K562 (cell line): ENCODE data around the gene FAM171A2. TPM values are rescaled to one million over a fixed set of nuclear protein-coding genes. Genes with fewer than 3 reads are reported as not detected.

Source experiments
- ATAC-seq: fragments of 200-7000 bp; cut with Tn5 transposase; 3 replicates; pipeline ENCODE4 v1.9.1; 2020; ENCODE audit warnings: moderate library complexity
- BruUV-seq: library from RNA; stranded (reverse); fragments of 400-500 nt; replicated peaks from 2 replicates; lab custom pipeline; 2021; lab: Mats Ljungman, UMichigan
- CTCF ChIA-PET: fragments of 300-600 bp; formaldehyde crosslinking; extraction: SDS; loops from one replicate; lab custom pipeline; 2021; ENCODE audit warnings: low intra/inter-chr PET ratio; lab: Yijun Ruan, JAX
- POLR2A ChIA-PET: fragments of 300-600, 350-650 bp; sonication (Branson Sonifier 250); formaldehyde crosslinking; extraction: SDS; loops from one replicate; lab custom pipeline; 2021; ENCODE audit warnings: antibody characterized with exemption, inconsistent platforms; lab: Yijun Ruan, JAX
- DNase-seq, 4 experiments: peaks; one replicate each; pipeline versions ENCODE4 v3.0.0 to v3.0.0-alpha.2; 2011 to 2018; ENCODE audit warnings: low spot score in 3 of 4, mixed read lengths in 3 of 4; ENCODE audit errors: extremely low read depth in 1 of 4
- FAIRE-seq: peaks from 2 replicates; lab custom pipeline; 2011; peaks lifted over from hg19 to GRCh38; lab: Jason Lieb, UNC
- H2AFZ ChIP-seq: 2 replicates; pipeline ENCODE4 v1.6.0; 2011; ENCODE audit warnings: low read depth, low read length, control low read depth, inconsistent platforms
- H3K27ac ChIP-seq: fragments of 200-600 bp; 3 replicates; pipeline ENCODE4 v1.8.0; 2011; ENCODE audit warnings: low read depth, mild to moderate bottlenecking, control low read depth, inconsistent platforms, low read length, moderate library complexity, mixed read lengths; ENCODE audit errors: extremely low read depth
- H3K27me3 ChIP-seq, 2 experiments: fragments of 300-600 bp in 1 of 2; 2 replicates in 1 of 2; 3 replicates in 1 of 2; pipeline versions ENCODE4 v1.6.0 to v1.8.0; 2011; ENCODE audit warnings: inconsistent platforms in 2 of 2, low read length in 2 of 2, mild to moderate bottlenecking in 1 of 2, mixed read lengths in 1 of 2, moderate library complexity in 1 of 2; ENCODE audit not compliant: control insufficient read depth in 2 of 2, insufficient read depth in 2 of 2
- H3K36me3 ChIP-seq: fragments of 300-600 bp; 3 replicates; pipeline ENCODE4 v1.8.0; 2011; ENCODE audit warnings: mild to moderate bottlenecking, low read length, inconsistent platforms; ENCODE audit not compliant: control insufficient read depth, insufficient read depth
- H3K4me1 ChIP-seq, 2 experiments: fragments of 200-600 bp in 1 of 2; replicated peaks in 1 of 2; 2 replicates in 1 of 2; 3 replicates in 1 of 2; pipeline versions ENCODE4 v1.5.1 to v1.8.0; 2011; ENCODE audit warnings: inconsistent platforms in 2 of 2, low read length in 2 of 2, mild to moderate bottlenecking in 1 of 2, mixed read lengths in 1 of 2, moderate library complexity in 1 of 2; ENCODE audit not compliant: control insufficient read depth in 2 of 2, insufficient read depth in 2 of 2
- H3K4me2 ChIP-seq: 2 replicates; pipeline ENCODE4 v1.6.1; 2011; ENCODE audit warnings: low read length, control low read depth, inconsistent platforms, mixed read lengths; ENCODE audit not compliant: insufficient read depth
- H3K4me3 ChIP-seq: fragments of 200-600 bp; sonication (generic), shearing (Covaris generic); 2 replicates; pipeline ENCODE4 v1.5.1; 2016; ENCODE audit warnings: control low read depth, inconsistent platforms
- H3K79me2 ChIP-seq: fragments of 200-600 bp; 3 replicates; pipeline ENCODE4 v1.8.0; 2011; ENCODE audit warnings: low read length, inconsistent platforms; ENCODE audit not compliant: control insufficient read depth, insufficient read depth
- H3K9ac ChIP-seq, 2 experiments: 2 replicates each; pipeline versions ENCODE4 v1.6.0 to v1.6.1; 2011; ENCODE audit warnings: low read depth in 2 of 2, low read length in 2 of 2, control low read depth in 1 of 2, inconsistent platforms in 1 of 2, mild to moderate bottlenecking in 1 of 2, mixed read lengths in 1 of 2; ENCODE audit not compliant: insufficient read depth in 1 of 2
- H3K9me1 ChIP-seq: one replicate; pipeline ENCODE4 v1.6.0; 2011; ENCODE audit warnings: inconsistent platforms, mild to moderate bottlenecking, low read length, moderate library complexity; ENCODE audit not compliant: control insufficient read depth, insufficient read depth
- H3K9me3 ChIP-seq: replicated peaks from 2 replicates; pipeline ENCODE4 v1.5.1; 2011; ENCODE audit warnings: low read depth, low read length, inconsistent platforms; ENCODE audit not compliant: control insufficient read depth, insufficient read depth
- H4K20me1 ChIP-seq: replicated peaks from 2 replicates; pipeline ENCODE4 v1.6.1; 2011; ENCODE audit warnings: low read length, inconsistent platforms, mixed read lengths; ENCODE audit not compliant: control insufficient read depth, insufficient read depth
- ATF7 ChIP-seq: fragments of 450-650 bp; IDR thresholded peaks from 2 replicates; pipeline ENCODE4 v1.7.1; 2014; ENCODE audit warnings: mild to moderate bottlenecking, moderate library complexity
- CBX2 ChIP-seq: fragments of 200-600 bp; sonication (generic); IDR thresholded peaks from one replicate; pipeline ENCODE4 v1.6.1; 2012; ENCODE audit warnings: mild to moderate bottlenecking, low read length, inconsistent platforms; ENCODE audit not compliant: insufficient read depth, poor library complexity, severe bottlenecking
- FOXP4 ChIP-seq: sonication (generic); formaldehyde crosslinking; IDR thresholded peaks from 2 replicates; pipeline ENCODE4 v1.8.0; 2022; ENCODE audit warnings: mild to moderate bottlenecking, missing genetic modification reagents, borderline replicate concordance
- PHTF2 ChIP-seq: fragments of 250-450 bp; sonication (Bioruptor Pico); IDR thresholded peaks from 2 replicates; pipeline ENCODE4 v1.5.0; 2021; ENCODE audit warnings: mild to moderate bottlenecking
- PTRF ChIP-seq: fragments of 450-650 bp; IDR thresholded peaks from 2 replicates; pipeline ENCODE4 v1.6.1; 2016; ENCODE audit warnings: mild to moderate bottlenecking, missing genetic modification characterization, missing compliant biosample characterization
- XRCC5 ChIP-seq: fragments of 200-400 bp; formaldehyde crosslinking; IDR thresholded peaks from 2 replicates; pipeline ENCODE4 v1.6.1; 2017; ENCODE audit warnings: low read depth, mild to moderate bottlenecking, low read length
- WGBS: fragments of 100-300 bp; shearing (Covaris generic); methylation state at CpG from one replicate; pipeline ENCODE4 v1.1.6; 2016; ENCODE audit warnings: low coverage, mixed read lengths; ENCODE audit not compliant: insufficient coverage; ENCODE audit errors: missing lambda C conversion rate; 5-methylcytosine and 5-hydroxymethylcytosine counted together
- in situ Hi-C: fragments of 300-500 bp; cut with MboI; formaldehyde crosslinking; loops from 4 replicates; pipeline ENCODE4 v1.15.0; 2018; ENCODE audit warnings: inconsistent platforms, mixed read lengths
- intact Hi-C: fragments of 100-400 bp; cut with micrococcal nuclease; formaldehyde crosslinking; loops from 2 replicates; pipeline ENCODE4 v1.14.2; 2022
- polyA plus RNA-seq, 8 experiments: library from polyadenylated mRNA; depleted of rRNA in 4 of 8; stranded (reverse) in 5 of 8; unstranded in 3 of 8; fragments of >200 nt; fragmentation: Nextera tagmentation in 2 of 8; fragmentation: Illumina TruSeq in 1 of 8; extraction: Ambion mirVana in 2 of 8; extraction: Trizol in 1 of 8; gene quantifications; 2 replicates each; pipeline versions ENCODE4 v1.2.1 to v1.2.3, GENCODE V29; 2011 to 2014; ENCODE audit warnings: inconsistent platforms in 1 of 8, missing spikeins in 1 of 8
- total RNA-seq, 7 experiments: library from RNA; depleted of rRNA in 6 of 7; stranded (reverse); fragments of >200 nt in 6 of 7; fragmentation: Illumina TruSeq in 2 of 7; extraction: Trizol in 2 of 7; gene quantifications; 2 replicates each; pipeline versions ENCODE4 v1.2.1 to v1.2.3, GENCODE V29; 2011 to 2021; ENCODE audit warnings: low replicate concordance in 1 of 7
- TF ChIP-seq, protein P1 (sequence below), 3 experiments: IDR thresholded peaks in 2 of 3; conservative IDR thresholded peaks in 1 of 3; 2 replicates each; pipeline ENCODE4 v1.5.1; 2011 to 2012; ENCODE audit warnings: low read length in 3 of 3, mild to moderate bottlenecking in 3 of 3, control low read depth in 2 of 3, improper control_type of control experiment in 1 of 3, inconsistent platforms in 1 of 3, low read depth in 1 of 3, mixed read lengths in 1 of 3, moderate library complexity in 1 of 3; ENCODE audit not compliant: insufficient read depth in 2 of 3

The FAM171A2 gene
- total and polyA plus RNA-seq, 9 of the 15 experiments (the other 6 are each of a cell fraction or from before 2014, with no cell fraction given), result 0.10 to 10.2 (median 2.0) TPM; not detected in 1

GRCh38 chr17:44381810-44382305, 18.2 kb upstream of the FAM171A2 start:
- Histone ChIP-seq H3K9me3 (no peaks in the 10 kb centered on the region), H3K27me3 (no peaks in the 10 kb centered on the region; a peak in 1 of 5 replicates), H2AFZ (no peak overlapping the region), H3K79me2 (peaks cover 7% of the 10 kb centered on the region; the same call in 2 of the 3 replicates), H3K4me3 (no peak overlapping the region), H3K4me2 (no peak overlapping the region), H3K27ac (no peak overlapping the region), H3K9ac (no peak overlapping the region), H4K20me1 (no peaks in the 10 kb centered on the region), H3K9me1 (no peaks in the 10 kb centered on the region), H3K4me1 (peaks cover 11 to 37% of the 10 kb centered on the region in 2 experiments), H3K36me3 (no peaks in the 10 kb centered on the region)
- ChIA-PET CTCF (no interaction called here), POLR2A (no interaction called here)
- in situ Hi-C loops, result no loop called here
- WGBS, result 24% methylated on average over 4 of the region's 4 CpGs
- ATAC-seq (no peak), DNase-seq (no peak), FAIRE-seq (no peak)
- intact Hi-C loops, result no loop called here
- BruUV-seq, result no TSS peak
- no peak for TF ChIP-seq FOXP4 (CRISPR knock-in tag)
- 0 out of 2 replicates have a peak, but pooled peaks have one; percentile 19 for TF ChIP-seq ATF7
- no peak for TF ChIP-seq CBX2
- TF ChIP-seq PHTF2 (CRISPR knock-in tag), result no peak
- TF ChIP-seq XRCC5, result no peak
- no peak for TF ChIP-seq PTRF (tag)
- TF ChIP-seq, protein P1, sequence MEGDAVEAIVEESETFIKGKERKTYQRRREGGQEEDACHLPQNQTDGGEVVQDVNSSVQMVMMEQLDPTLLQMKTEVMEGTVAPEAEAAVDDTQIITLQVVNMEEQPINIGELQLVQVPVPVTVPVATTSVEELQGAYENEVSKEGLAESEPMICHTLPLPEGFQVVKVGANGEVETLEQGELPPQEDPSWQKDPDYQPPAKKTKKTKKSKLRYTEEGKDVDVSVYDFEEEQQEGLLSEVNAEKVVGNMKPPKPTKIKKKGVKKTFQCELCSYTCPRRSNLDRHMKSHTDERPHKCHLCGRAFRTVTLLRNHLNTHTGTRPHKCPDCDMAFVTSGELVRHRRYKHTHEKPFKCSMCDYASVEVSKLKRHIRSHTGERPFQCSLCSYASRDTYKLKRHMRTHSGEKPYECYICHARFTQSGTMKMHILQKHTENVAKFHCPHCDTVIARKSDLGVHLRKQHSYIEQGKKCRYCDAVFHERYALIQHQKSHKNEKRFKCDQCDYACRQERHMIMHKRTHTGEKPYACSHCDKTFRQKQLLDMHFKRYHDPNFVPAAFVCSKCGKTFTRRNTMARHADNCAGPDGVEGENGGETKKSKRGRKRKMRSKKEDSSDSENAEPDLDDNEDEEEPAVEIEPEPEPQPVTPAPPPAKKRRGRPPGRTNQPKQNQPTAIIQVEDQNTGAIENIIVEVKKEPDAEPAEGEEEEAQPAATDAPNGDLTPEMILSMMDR (IDR thresholded peaks at IDR 0.05 in 2 of 3, conservative IDR thresholded peaks at IDR 0.05 in 1 of 3; ENCODE audit: insufficient read depth in 2 of 3, low read depth in 1 of 3, low read length in 3 of 3), result no peak
